Measurements from ENCODE around the gene MAP3K6. TPM values are rescaled to one million over a fixed set of nuclear protein-coding genes. Genes with fewer than 3 reads are reported as not detected.

MAP3K6 gene
- total RNA-seq, 6 experiments from 2014 or later, result 4.3 to 14.9 (median 5.6) TPM

DNA sequence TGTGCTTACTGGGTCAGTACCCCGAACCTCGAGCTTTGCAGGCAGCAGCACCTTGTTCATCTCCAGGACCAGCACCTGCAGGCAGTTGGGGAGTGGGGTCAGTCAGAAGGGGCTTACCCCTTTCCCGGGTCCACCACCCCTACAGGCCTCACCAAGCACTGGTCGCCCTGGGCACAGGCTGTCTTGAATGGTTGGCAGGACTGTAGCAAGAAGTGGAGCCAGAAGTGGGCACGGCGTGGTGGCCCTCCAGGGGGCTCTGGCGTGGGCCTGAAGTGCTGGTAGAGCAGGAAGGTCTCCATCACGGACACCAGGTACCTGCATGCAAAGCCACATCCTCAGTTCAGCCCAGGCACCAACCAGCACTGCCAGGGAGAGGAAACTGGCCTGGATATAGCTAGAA, 5.2 kb downstream of the MAP3K6 start:
- DNase-seq, result no peak
- Histone ChIP-seq H3K9me3 (no peaks in the 10 kb centered on the region), H3K4me1 (peaks cover 0 to 20% (median 4%) of the 10 kb centered on the region in 4 donors), H3K4me3 (no peak overlapping the region), H3K27ac (no peak overlapping the region), H3K27me3 (no peaks in the 10 kb centered on the region), H3K36me3 (peaks cover 0 to 2% (median 0%) of the 10 kb centered on the region in 4 donors)
- no CpG with 5 or more reads among the region's 8 CpGs for WGBS (ENCODE audit: insufficient coverage, low coverage, low lambda C conversion rate, missing lambda C conversion rate)
- no peak for ATAC-seq
- intact Hi-C loops (cut with DNase I), result no loop called here
- TF ChIP-seq POLR2A (IDR thresholded peaks at IDR 0.05), result no peak
- TF ChIP-seq, protein P1, sequence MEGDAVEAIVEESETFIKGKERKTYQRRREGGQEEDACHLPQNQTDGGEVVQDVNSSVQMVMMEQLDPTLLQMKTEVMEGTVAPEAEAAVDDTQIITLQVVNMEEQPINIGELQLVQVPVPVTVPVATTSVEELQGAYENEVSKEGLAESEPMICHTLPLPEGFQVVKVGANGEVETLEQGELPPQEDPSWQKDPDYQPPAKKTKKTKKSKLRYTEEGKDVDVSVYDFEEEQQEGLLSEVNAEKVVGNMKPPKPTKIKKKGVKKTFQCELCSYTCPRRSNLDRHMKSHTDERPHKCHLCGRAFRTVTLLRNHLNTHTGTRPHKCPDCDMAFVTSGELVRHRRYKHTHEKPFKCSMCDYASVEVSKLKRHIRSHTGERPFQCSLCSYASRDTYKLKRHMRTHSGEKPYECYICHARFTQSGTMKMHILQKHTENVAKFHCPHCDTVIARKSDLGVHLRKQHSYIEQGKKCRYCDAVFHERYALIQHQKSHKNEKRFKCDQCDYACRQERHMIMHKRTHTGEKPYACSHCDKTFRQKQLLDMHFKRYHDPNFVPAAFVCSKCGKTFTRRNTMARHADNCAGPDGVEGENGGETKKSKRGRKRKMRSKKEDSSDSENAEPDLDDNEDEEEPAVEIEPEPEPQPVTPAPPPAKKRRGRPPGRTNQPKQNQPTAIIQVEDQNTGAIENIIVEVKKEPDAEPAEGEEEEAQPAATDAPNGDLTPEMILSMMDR (IDR thresholded peaks at IDR 0.05), result no peak

DNA sequence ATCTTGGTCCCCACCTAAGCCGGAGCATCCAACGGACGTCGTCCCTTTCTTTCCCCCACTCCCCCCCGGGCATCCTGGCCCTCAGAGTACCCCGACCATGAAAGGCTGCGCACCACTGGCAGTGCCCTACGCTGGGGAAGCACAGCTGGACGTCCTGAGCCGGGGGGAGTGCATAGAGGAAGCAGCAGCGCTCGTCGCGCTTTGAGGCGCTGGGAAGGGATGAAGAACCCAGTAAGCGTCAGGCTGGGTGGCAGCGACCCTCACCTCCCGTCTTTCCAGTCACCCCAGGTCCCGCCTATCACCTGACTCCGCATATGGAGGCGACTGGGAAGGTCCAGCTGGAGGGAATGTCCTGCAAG, 5.7 kb downstream of the MAP3K6 start:
- Histone ChIP-seq H3K36me3 (peaks cover 0 to 2% (median 0%) of the 10 kb centered on the region in 4 donors), H3K4me3 (no peak overlapping the region), H3K4me1 (peaks cover 0 to 18% (median 4%) of the 10 kb centered on the region in 4 donors), H3K9me3 (no peaks in the 10 kb centered on the region), H3K27ac (no peak overlapping the region), H3K27me3 (no peaks in the 10 kb centered on the region)
- WGBS (ENCODE audit: insufficient coverage, low coverage, low lambda C conversion rate, missing lambda C conversion rate), result 89% methylated on average over 13 of the region's 21 CpGs
- no peak for DNase-seq
- TF ChIP-seq POLR2A (IDR thresholded peaks at IDR 0.05), result no peak
- TF ChIP-seq, protein P1 (IDR thresholded peaks at IDR 0.05), result no peak
- ATAC-seq, result no peak
- intact Hi-C loops (cut with DNase I), result no loop called here

DNA sequence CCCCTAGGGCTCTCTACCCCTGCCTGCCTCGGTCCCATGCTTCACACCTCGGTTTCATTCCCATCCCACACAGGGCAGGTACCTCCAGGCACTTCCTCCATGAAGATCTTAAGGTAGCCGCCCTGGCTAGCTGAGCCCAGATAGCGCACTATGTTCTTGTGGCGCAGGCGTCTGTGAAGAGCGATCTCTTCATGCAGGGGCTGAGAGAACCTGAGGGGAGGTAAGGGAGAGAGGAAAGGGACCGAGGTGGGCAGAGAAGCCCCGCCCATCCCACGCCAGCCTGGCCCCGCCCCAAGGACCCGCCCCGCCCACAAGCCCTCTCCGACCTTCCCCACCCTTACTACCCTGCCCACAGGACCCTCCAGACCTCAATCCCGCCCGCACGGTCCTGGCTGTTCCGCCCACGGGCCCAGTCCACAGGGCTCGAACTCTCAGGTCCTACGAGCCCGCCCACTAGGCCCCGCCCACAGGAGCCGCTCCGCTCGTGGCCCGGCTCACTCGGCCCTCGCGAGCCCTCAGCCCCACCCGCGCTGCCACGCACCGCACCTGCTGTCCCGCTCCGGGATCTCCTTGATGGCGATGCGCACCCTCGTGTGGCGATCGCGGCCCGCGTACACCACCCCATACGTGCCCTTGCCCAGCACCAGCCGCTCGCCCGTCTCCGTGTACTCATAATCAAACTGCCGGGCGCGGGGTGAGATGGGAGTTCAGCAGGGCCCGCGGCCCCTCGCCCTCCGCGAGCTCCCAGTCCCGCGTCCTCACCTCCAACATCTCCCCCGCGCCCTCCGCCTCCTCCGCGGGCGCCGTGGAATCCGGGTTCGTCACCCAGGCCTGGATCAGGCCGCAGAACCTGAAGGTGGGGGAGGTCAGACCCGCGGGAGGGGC, 6.4 kb downstream of the MAP3K6 start:
- Histone ChIP-seq H3K27me3 (no peaks in the 10 kb centered on the region), H3K36me3 (peaks cover 0 to 2% (median 0%) of the 10 kb centered on the region in 4 donors), H3K4me1 (peaks cover 0 to 12% (median 4%) of the 10 kb centered on the region in 4 donors), H3K4me3 (peak overlapping the region in 1 of 3 donors; percentile 37), H3K27ac (no peak overlapping the region), H3K9me3 (no peaks in the 10 kb centered on the region)
- 29% methylated on average over 18 of the region's 71 CpGs for WGBS (ENCODE audit: insufficient coverage, low coverage, low lambda C conversion rate, missing lambda C conversion rate)
- ATAC-seq (peak in 1 of 4 donors; percentile 42), DNase-seq (no peak)
- intact Hi-C loops (cut with DNase I), result no loop called here
- TF ChIP-seq, protein P1 (IDR thresholded peaks at IDR 0.05), result no peak
- TF ChIP-seq POLR2A (IDR thresholded peaks at IDR 0.05), result no peak

DNA sequence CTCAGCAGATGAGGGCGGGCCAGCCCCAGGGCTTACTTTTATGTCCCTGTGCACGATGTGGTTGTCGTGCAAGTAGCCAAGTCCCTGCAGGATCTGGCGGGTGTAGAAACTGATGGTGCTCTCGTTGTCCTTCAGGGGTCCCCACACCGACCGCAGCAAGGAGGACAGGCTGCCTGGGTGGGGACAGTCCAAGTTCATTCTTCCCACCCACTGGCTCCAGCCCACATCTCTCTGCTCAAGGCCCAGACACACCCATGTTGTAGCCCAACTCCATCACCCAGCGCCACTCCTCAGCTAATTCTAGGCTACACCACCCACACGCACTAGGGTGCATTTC, 7.0 kb downstream of the MAP3K6 start:
- DNase-seq (no peak), ATAC-seq (no peak)
- no peaks in the 10 kb centered on the region for H3K9me3 ChIP-seq
- peaks cover 0 to 2% (median 0%) of the 10 kb centered on the region in 4 donors for H3K36me3 ChIP-seq
- TF ChIP-seq, protein P1 (IDR thresholded peaks at IDR 0.05), result no peak
- TF ChIP-seq POLR2A (IDR thresholded peaks at IDR 0.05), result no peak
- H3K27ac ChIP-seq, result no peak overlapping the region
- H3K4me1 ChIP-seq, result peaks cover 0 to 8% (median 3%) of the 10 kb centered on the region in 4 donors
- H3K4me3 ChIP-seq, result no peak overlapping the region
- WGBS (ENCODE audit: insufficient coverage, low coverage, low lambda C conversion rate, missing lambda C conversion rate), result 60% methylated on average over 8 of the region's 9 CpGs
- H3K27me3 ChIP-seq, result no peaks in the 10 kb centered on the region
- intact Hi-C loops (cut with DNase I), result loop anchor here in 1 of 2 donors (5.0 kb wide), 1 partner anchor 33 kb away; the partner anchor contains the start of gene GPR3
